DMS 273 treated with DMSO at 0.1 percent for 48 hours (cell line): ENCODE measurements around the gene PRKAG2.
"Not testable (repeated sequence)": the region's sequence is repeated elsewhere in the genome, so short reads cannot be mapped to it uniquely, and the experiment has no call there.

Source experiments
- DNase-seq: peaks from one replicate; lab custom pipeline; 2025; lab: John Stamatoyannopoulos, UW

The PRKAG2 gene

GRCh38 chr7:151834271-151835035, 42.5 kb downstream of the PRKAG2 start:
- no peak for DNase-seq

DNA sequence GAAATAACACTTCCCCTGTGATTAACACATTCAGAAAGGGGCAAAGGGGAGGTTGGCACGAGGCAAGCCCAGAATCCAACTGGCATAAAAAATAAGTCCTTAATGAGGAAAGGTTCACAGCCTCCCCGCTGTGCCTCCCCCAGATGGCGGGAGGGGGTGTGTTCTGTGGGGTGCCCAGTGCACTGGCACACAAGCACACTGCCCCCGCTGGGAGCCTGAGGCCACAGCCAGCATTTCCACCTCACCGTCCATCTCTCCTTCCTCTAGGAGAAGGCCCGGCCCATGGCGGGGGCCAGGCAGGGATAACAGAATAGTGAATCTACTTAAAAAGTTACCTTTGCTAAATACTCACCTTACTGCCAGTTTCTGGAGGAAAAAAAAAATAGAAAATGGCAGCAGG, 43.2 kb downstream of the PRKAG2 start:
- no peak for DNase-seq

DNA sequence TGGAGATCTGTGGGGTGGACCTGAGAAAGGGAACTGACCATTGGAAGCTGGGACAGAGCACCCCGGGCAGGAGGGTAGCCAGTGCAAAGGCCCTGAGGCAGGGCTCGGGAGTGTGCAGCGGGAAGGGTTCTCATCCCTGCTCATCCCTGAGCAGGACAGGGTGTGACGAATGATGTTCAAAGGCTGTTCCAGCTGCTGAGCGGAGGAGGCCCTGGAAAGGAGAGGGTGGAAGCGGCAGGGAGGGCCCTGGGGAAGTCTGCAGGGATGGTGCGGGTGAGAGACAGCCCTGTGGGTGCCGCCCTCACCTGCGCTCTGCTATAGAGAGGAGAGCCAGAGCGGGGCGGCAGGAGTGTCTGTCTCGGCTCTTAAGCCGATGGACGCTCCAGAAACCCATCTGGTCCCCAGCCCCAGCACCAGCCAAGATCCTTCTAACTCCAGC, 43.7 kb downstream of the PRKAG2 start:
- DNase-seq = no peak

GRCh38 chr7:151832656-151833055, 44.3 kb downstream of the PRKAG2 start:
- no peak for DNase-seq

DNA sequence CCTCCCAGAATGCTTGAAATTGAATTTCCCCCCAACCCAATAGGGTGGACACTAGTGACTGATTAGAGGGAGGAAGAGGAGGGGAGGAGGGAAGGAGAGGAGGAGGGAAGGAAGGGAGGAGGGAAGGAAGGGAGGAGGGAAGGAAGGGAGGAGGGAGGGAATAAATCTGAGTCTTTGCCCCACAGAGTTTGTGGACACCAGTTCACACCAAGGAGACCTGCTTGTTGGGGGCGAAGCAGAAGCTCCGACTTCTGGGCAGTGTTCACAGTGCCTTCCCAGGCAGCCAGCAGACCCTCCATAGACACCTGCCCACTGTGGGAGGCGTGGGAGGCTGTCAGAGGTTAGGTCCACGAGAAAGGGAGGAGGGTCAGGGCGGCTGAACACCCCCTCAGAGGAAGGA, 44.8 kb downstream of the PRKAG2 start:
- no peak for DNase-seq

GRCh38 chr7:151831606-151832005, 45.3 kb downstream of the PRKAG2 start:
- no peak for DNase-seq

DNA sequence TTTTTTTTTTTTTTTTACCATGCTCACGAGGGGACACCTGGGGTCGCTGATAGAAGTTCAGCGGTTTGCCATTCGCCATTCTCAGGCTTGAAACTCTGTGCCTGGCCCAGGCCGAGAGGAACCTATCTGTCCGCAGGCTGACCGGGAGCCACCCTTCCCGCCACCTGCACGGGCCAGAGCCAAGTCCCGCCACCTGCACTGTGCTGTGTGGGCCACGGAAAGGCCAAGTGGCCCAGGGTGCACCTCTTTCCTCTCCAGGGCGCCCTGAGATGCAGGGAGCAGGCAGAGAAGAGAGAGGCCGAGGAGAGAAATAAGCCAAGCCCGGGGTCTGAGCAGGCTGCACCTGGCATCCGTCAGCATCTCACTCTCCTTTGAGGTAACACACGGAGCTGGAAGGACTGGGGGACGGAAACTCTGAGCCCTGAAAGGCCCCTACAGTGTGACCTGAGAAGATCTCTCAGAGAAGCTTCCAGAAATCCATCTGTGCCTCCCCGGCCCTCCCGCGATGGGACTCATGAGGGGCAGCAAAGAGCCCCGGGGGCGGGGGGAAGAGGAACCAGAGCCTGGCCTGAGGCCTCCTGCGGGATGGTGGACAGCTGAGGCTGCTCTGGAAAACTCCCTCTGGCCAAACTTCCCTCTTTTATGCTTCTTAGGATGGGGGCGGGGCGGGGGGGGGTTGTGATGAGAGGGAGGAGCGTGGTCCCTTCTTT, 46.6 kb downstream of the PRKAG2 start:
- no peak for DNase-seq

DNA sequence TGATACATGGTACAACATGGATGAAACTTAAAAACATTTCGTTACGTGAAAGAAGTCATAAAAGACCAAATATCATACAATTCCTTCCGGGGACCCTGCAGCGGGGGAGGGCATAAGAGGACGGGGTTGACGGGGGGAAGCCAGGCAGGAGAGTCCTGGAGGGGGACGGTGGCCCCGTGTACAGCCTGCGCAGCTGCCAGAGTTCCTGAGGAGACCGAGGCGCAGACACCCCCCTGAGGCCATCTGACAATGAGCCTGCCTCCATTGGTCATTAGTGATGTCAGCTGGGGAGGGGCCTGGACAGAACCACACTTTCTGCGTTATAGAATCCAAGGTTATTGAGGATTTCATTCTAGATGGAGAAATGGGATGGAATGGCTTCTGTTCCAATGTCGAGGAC, 47.2 kb downstream of the PRKAG2 start:
- no peak for DNase-seq

DNA sequence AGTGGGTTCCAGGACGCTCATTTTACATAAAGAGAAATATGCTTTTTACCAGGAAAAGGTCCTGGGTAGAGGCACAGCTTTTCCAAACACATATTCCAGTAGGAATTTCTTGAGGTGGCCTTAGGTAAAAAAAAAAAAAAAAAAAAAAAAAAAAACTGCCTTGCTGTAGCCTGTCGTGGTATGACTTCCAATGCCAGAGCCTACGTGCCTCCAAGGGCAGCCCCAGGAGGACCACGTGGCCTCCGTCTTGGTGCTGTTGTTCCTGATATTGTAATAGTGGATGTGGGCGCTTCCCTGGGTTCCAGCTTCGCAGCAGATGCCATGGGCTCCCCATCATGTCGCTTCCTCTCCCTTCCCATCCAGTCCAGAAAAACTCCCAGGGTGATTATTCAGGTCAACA, 49.3 kb downstream of the PRKAG2 start:
- no peak for DNase-seq

- not testable (repeated sequence) for DNase-seq
Measured at GRCh38 chr7:151826316-151826715, 50.6 kb downstream of the PRKAG2 start.

GRCh38 chr7:151825721-151826120, 51.2 kb downstream of the PRKAG2 start:
- no peak for DNase-seq

GRCh38 chr7:151824373-151824933, 52.5 kb downstream of the PRKAG2 start:
- no peak for DNase-seq

DNA sequence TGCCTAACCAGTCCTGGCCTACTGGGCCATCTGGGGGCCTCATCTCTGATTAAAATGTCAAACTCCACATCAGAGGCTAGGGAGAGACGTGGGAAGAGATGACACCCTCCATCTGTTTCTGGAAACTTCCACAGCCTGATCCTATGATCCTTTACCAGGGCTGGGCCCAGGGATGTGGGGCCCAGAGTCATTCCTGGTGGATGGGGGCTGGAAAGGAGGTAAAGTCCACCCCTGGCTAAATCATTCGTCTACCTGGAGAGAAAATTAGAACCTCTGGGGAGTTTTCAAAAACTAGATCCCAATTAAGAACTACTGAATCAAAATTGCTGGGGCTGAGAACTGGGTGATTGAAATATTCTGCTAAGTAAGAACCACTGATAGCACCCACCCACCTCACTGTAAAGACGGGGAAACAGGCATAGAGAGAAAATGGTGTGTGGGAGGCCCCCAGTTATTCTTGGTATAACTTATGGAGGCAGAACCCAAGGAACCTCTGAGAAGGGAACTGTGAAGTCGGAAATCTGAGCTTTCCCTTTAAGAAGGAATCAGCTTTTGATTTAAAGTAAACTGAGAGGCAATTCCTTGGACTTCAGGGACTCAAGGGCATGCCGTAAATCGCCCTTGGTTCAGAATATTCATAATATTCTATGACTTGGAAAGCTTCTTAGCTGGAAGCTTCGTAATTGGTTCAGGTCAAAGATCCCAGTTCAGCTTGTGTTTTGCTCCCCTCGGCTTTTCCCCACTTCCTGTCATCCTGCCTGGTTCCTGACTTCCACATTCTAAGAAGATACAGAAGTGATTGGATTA, 53.1 kb downstream of the PRKAG2 start:
- DNase-seq = no peak

- DNase-seq = no peak
Measured at GRCh38 chr7:151822541-151823181, 54.3 kb downstream of the PRKAG2 start.

DNA sequence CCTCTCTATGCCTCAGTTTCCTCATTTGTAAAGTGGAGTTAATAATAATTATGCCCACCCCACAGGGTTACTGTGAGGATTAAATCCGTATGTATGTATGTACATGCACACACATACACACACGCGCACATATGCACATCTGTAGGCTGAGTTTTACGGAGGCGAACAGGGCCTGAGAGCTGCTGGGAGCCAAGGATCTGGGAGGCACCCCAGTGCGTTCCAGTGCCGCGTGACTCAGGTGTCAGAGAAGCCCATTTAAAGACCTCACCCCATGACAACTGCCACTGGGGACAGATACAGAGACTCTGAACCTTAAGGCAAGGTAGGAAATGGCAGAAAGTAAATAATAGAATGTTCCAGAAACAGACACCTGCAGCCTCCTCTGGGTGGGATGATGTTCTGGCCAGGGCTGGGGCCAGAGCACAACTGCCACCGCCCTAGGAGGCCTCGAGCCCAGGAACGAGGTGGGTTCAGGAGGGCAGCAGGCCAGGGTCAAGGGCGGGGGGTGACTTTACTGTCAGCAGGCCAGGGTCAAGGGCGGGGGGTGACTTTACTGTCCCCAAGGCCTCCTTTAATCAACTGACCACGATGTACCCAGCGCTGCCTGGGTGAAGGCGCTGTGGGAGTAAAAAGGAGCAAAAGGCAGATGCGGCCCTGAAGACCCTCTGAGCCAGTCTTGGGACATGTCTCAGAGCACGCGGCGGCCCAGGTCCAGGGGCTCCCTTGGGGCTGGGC, 54.9 kb downstream of the PRKAG2 start:
- no peak for DNase-seq

GRCh38 chr7:151821226-151821625, 55.7 kb downstream of the PRKAG2 start:
- DNase-seq = no peak

DNA sequence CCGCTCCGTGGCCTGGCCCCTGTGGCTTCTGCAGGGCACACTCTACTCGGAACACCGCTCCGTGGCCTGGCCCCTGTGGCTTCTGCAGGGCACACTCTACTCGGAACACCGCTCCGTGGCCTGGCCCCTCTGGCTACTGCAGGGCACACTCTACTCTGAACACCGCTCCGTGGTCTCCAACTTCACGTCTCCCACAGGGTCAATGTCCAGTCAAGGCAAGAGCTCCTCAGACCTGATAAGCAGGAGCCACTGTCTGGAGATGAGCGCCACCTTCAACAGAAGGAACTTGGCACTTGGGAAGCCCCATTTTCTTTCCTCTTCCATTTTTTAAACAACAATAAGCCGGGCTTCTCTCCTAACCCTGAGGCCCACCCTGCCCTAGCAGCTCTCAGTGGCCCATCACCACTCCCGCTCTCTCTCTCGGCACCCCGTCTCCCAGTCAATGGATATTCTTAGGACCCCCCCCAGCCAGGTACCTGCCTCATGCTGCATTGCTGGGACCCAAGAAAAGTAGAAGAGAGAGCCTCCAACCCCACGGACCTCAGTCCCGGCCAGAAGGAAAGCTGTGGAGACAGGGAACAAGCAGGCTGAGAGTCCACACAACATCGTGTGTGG, 56.3 kb downstream of the PRKAG2 start:
- no peak for DNase-seq

DNA sequence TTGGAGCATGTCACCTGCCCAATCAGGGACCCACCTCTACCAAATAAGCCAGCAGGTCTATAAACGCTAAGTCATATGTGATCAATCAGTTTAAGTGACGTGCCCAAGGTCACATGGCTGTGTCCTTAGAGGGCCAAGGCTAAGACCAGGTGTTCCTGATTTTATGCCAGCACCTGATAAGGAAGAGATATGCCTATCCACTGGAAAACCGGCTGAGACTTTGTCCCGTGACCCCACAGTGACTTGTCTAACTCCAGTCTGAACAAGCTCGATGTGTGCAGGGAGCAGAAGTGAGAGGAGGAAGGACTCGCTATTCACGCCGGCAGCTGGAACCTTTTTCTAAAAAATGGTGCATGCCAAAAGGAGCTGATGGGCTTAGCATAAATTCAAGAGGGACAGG, 57.0 kb downstream of the PRKAG2 start:
- no peak for DNase-seq

GRCh38 chr7:151818674-151819519, 58.0 kb downstream of the PRKAG2 start:
- DNase-seq = no peak
